Breast epithelium (tissue), 4 donors: ENCODE measurements around the gene KRT7. TPM values are rescaled to one million over a fixed set of nuclear protein-coding genes. Genes with fewer than 3 reads are reported as not detected.
A peak's percentile ranks its signal among the peaks of the same experiment; 100 is the strongest.

Experiments used
- DNase-seq, 2 donors: peaks; one replicate each; pipeline ENCODE4 v3.0.0-alpha.2; 2019; ENCODE audit warnings: low spot score in 2 of 2
- H3K27ac ChIP-seq, 2 donors: fragments of 200-600 bp; sonication (generic) in 1 of 2; one replicate each; pipeline ENCODE4 v1.5.1; 2016 to 2019; ENCODE audit warnings: mild to moderate bottlenecking in 1 of 2
- H3K27me3 ChIP-seq, 2 donors: fragments of 200-600 bp; sonication (generic) in 1 of 2; one replicate each; pipeline versions ENCODE4 v1.5.1 to v1.6.0; 2017 to 2019; ENCODE audit warnings: control low read depth in 1 of 2, mild to moderate bottlenecking in 1 of 2
- H3K36me3 ChIP-seq: fragments of 200-600 bp; one replicate; pipeline ENCODE4 v1.5.1; 2019
- H3K4me1 ChIP-seq, 2 donors: fragments of 200-600 bp; sonication (generic); one replicate each; pipeline ENCODE4 v1.5.1; 2016 to 2019; ENCODE audit warnings: control low read depth in 1 of 2
- H3K4me3 ChIP-seq, 3 donors: fragments of 200-600 bp; sonication (generic); 1 replicate in 2 of 3; 2 replicates in 1 of 3; pipeline ENCODE4 v1.5.1; 2016 to 2019; ENCODE audit warnings: mild to moderate bottlenecking in 3 of 3, moderate library complexity in 2 of 3
- H3K9me3 ChIP-seq, 2 donors: fragments of 200-600 bp; sonication (generic) in 1 of 2; one replicate each; pipeline ENCODE4 v1.5.1; 2016 to 2019; ENCODE audit warnings: control low read depth in 1 of 2
- CTCF ChIP-seq, 3 donors: fragments of 450-650 bp; IDR thresholded peaks; one replicate each; pipeline ENCODE4 v1.5.1; 2016 to 2017; ENCODE audit warnings: antibody characterized with exemption in 3 of 3, mild to moderate bottlenecking in 3 of 3, moderate library complexity in 3 of 3
- POLR2A ChIP-seq: fragments of 450-650 bp; IDR thresholded peaks from one replicate; pipeline ENCODE4 v1.6.1; 2016; ENCODE audit warnings: antibody characterized with exemption, mild to moderate bottlenecking, moderate library complexity
- POLR2AphosphoS5 ChIP-seq, 3 donors: sonication (generic); formaldehyde crosslinking; IDR thresholded peaks; one replicate each; pipeline ENCODE4 v1.6.1; 2017; ENCODE audit warnings: antibody characterized with exemption in 3 of 3
- intact Hi-C: fragments of 100-400 bp; cut with DNase I; formaldehyde crosslinking; loops from one replicate; pipeline ENCODE4 v1.15.1; 2023; ENCODE audit warnings: low total_unique reads
- total RNA-seq, 3 donors: library from RNA; depleted of rRNA; stranded (reverse); fragments of >200 nt; gene quantifications; one replicate each; pipeline ENCODE4 v1.1.0, GENCODE V29; 2016

KRT7 gene
- total RNA-seq, 3 donors from 2014 or later, result 4.2 to 1,051 (median 358) TPM

GRCh38 chr12:52242442-52243258 lies 9.6 kb downstream of the KRT7 start:
- peak overlapping the region; percentile 97 to 98 for H3K27ac ChIP-seq

GRCh38 chr12:52243259-52243855 lies 10.3 kb downstream of the KRT7 start:
- H3K27me3 ChIP-seq, result no peaks in the 10 kb centered on the region
- DNase-seq, result peak; percentile 75 to 81
- intact Hi-C loops, result no loop called here
- peaks cover 23 to 53% of the 10 kb centered on the region in 2 donors for H3K4me1 ChIP-seq
- no peaks in the 10 kb centered on the region for H3K9me3 ChIP-seq
- peak overlapping the region in 1 of 3 donors; percentile 31 for H3K4me3 ChIP-seq
- no peaks in the 10 kb centered on the region for H3K36me3 ChIP-seq
- no peak for TF ChIP-seq POLR2A
- TF ChIP-seq POLR2AphosphoS5 (IDR thresholded peaks at IDR 0.05), result peak; percentile 28 to 92 (median 57)
- H3K27ac ChIP-seq, result peak overlapping the region; percentile 97 to 98

More at GRCh38 chr12:52242442-52243258, 9.6 kb downstream of the KRT7 start:
- Histone ChIP-seq H3K9me3 (no peaks in the 10 kb centered on the region), H3K4me1 (peaks cover 23 to 46% of the 10 kb centered on the region in 2 donors), H3K4me3 (no peak overlapping the region), H3K27me3 (no peaks in the 10 kb centered on the region), H3K36me3 (no peaks in the 10 kb centered on the region)
- peak in 1 of 2 donors; percentile 27 for DNase-seq
- intact Hi-C loops, result no loop called here
- TF ChIP-seq POLR2AphosphoS5 (IDR thresholded peaks at IDR 0.05) (peak in 1 of 3 donors; percentile 26), CTCF (IDR thresholded peaks at IDR 0.05) (no peak), POLR2A (no peak)

GRCh38 chr12:52243856-52244614 lies 11.0 kb downstream of the KRT7 start:
- peak overlapping the region; percentile 97 to 98 for H3K27ac ChIP-seq
- TF ChIP-seq POLR2AphosphoS5 (IDR thresholded peaks at IDR 0.05) (peak; percentile 41 to 83 (median 79)), POLR2A (no peak)
- intact Hi-C loops, result no loop called here

GRCh38 chr12:52244615-52244994 lies 11.6 kb downstream of the KRT7 start:
- Histone ChIP-seq H3K27ac (peak overlapping the region; percentile 97 to 98), H3K36me3 (no peaks in the 10 kb centered on the region), H3K27me3 (no peaks in the 10 kb centered on the region), H3K4me3 (peak overlapping the region in 1 of 3 donors; percentile 20), H3K4me1 (peaks cover 23 to 59% of the 10 kb centered on the region in 2 donors), H3K9me3 (no peaks in the 10 kb centered on the region)
- intact Hi-C loops, result no loop called here
- no peak for TF ChIP-seq CTCF (IDR thresholded peaks at IDR 0.05)
- no peak for TF ChIP-seq POLR2A
- peak in 1 of 3 donors; percentile 10 for TF ChIP-seq POLR2AphosphoS5 (IDR thresholded peaks at IDR 0.05)
- no peak for DNase-seq

More at GRCh38 chr12:52243856-52244614, 11.0 kb downstream of the KRT7 start:
- Histone ChIP-seq H3K4me3 (peak overlapping the region in 1 of 3 donors; percentile 31), H3K36me3 (no peaks in the 10 kb centered on the region), H3K4me1 (peaks cover 23 to 59% of the 10 kb centered on the region in 2 donors), H3K27me3 (no peaks in the 10 kb centered on the region), H3K9me3 (no peaks in the 10 kb centered on the region)
- DNase-seq, result peak; percentile 91 to 92

GRCh38 chr12:52245259-52245961 lies 12.4 kb downstream of the KRT7 start:
- Histone ChIP-seq H3K36me3 (no peaks in the 10 kb centered on the region), H3K27me3 (no peaks in the 10 kb centered on the region), H3K9me3 (no peaks in the 10 kb centered on the region), H3K27ac (peak overlapping the region; percentile 97 to 98), H3K4me1 (peaks cover 23 to 59% of the 10 kb centered on the region in 2 donors), H3K4me3 (no peak overlapping the region)
- DNase-seq, result peak; percentile 73 to 77
- TF ChIP-seq POLR2AphosphoS5 (IDR thresholded peaks at IDR 0.05), result peak; percentile 44 to 90 (median 55)
- peak in 1 of 3 donors; percentile 7 for TF ChIP-seq CTCF (IDR thresholded peaks at IDR 0.05)
- no peak for TF ChIP-seq POLR2A
- intact Hi-C loops, result no loop called here
